ENCODE measurements around the gene CLTB. TPM values are rescaled to one million over a fixed set of nuclear protein-coding genes. Genes with fewer than 3 reads are reported as not detected.
A peak's percentile ranks its signal among the peaks of the same experiment; 100 is the strongest.

Gene CLTB
- polyA plus RNA-seq, 3 donors = 63.2 to 87.6 (median 75.2) TPM

DNA sequence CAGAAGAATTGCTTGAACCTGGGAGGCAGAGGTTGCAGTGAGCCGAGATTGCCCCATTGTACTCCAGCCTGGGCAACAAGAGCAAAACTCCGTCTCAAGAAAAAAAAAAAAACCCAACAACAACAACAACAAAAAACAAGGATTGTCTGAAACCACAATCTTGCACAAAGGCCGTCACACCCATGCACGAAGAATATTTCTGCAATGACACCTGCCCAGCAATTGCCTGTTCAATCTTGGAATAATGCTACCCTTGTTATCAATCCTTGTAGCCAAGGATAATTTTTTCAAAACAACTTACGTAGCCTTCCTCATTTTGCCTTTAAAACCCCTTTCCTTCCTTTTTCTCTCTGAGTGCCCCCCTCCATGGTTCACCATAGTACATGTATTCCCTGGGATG is 3.7 kb upstream of the CLTB start:
- Mint-ChIP-seq H3K27ac (no peak overlapping the region), H3K27me3 (ENCODE audit: low read depth in 3 of 3) (peaks cover 2 to 5% (median 2%) of the 10 kb centered on the region in 3 donors), H3K36me3 (no peaks in the 10 kb centered on the region), H3K4me1 (peaks cover 24% of the 10 kb centered on the region), H3K9me3 (peaks cover 0 to 14% (median 8%) of the 10 kb centered on the region in 7 donors), H3K4me3 (no peak overlapping the region)
- Histone ChIP-seq H3K27ac (ENCODE audit: low read depth in 1 of 2, low read length in 2 of 2) (no peak overlapping the region), H3K36me3 (replicated peaks in 1 of 2; ENCODE audit: control insufficient read depth in 1 of 2, insufficient read depth in 2 of 2, low read length in 2 of 2) (no peaks in the 10 kb centered on the region), H3K27me3 (ENCODE audit: control insufficient read depth in 2 of 2, insufficient read depth in 2 of 2, low read length in 2 of 2) (no peaks in the 10 kb centered on the region), H3K4me1 (ENCODE audit: control insufficient read depth in 1 of 2, insufficient read depth in 2 of 2, low read length in 2 of 2) (peaks cover 19 to 22% of the 10 kb centered on the region in 2 donors), H2AFZ (ENCODE audit: insufficient read depth, low read depth, low read length, poor library complexity, severe bottlenecking) (no peak overlapping the region), H3K9me3 (replicated peaks in 1 of 2; ENCODE audit: control insufficient read depth in 1 of 2, insufficient read depth in 1 of 2, low read length in 2 of 2) (no peaks in the 10 kb centered on the region), H3K4me3 (replicated peaks in 1 of 3; ENCODE audit: low read depth in 2 of 3, low read length in 3 of 3) (no peak overlapping the region), H3K9ac (ENCODE audit: insufficient read depth, low read length, poor library complexity, severe bottlenecking) (no peak overlapping the region), H3K79me2 (ENCODE audit: insufficient read depth, low read length) (peaks cover 11% of the 10 kb centered on the region), H3K4me2 (replicated peaks; ENCODE audit: extremely low read depth, low read length, poor library complexity, severe bottlenecking) (no peak overlapping the region), H4K20me1 (ENCODE audit: insufficient read depth, low read length) (no peaks in the 10 kb centered on the region)
- TF ChIP-seq, protein P1, sequence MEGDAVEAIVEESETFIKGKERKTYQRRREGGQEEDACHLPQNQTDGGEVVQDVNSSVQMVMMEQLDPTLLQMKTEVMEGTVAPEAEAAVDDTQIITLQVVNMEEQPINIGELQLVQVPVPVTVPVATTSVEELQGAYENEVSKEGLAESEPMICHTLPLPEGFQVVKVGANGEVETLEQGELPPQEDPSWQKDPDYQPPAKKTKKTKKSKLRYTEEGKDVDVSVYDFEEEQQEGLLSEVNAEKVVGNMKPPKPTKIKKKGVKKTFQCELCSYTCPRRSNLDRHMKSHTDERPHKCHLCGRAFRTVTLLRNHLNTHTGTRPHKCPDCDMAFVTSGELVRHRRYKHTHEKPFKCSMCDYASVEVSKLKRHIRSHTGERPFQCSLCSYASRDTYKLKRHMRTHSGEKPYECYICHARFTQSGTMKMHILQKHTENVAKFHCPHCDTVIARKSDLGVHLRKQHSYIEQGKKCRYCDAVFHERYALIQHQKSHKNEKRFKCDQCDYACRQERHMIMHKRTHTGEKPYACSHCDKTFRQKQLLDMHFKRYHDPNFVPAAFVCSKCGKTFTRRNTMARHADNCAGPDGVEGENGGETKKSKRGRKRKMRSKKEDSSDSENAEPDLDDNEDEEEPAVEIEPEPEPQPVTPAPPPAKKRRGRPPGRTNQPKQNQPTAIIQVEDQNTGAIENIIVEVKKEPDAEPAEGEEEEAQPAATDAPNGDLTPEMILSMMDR (IDR thresholded peaks at IDR 0.05) = no peak
- no peak for DNase-seq
- 68% methylated on average over 5 of the region's 5 CpGs for WGBS (ENCODE audit: insufficient coverage)
- intact Hi-C loops (cut with micrococcal nuclease) = no loop called here

DNA sequence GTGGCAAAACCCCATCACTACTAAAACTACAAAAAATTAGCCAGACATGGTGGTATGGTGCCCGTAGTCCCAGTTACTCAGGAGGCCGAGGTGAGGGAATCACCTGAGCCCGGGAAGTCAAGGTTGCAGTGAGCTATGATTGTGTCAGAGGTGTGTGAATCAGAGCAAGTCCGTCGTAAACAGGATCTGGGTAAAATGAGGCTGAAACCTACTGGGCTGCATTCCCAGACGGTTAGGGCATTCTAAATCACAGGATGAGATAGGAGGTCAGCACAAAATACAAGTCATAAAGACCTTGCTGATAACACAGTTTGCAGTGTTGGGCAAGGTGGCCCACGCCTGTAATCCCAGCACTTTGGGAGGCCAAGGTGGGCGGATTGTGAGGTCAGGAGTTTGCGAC is 1.9 kb upstream of the CLTB start:
- no peaks in the 10 kb centered on the region for H3K36me3 ChIP-seq (replicated peaks in 1 of 2; ENCODE audit: control insufficient read depth in 1 of 2, insufficient read depth in 2 of 2, low read length in 2 of 2)
- TF ChIP-seq, protein P1 (IDR thresholded peaks at IDR 0.05) = no peak
- Mint-ChIP-seq H3K4me3 (no peak overlapping the region), H3K36me3 (peaks cover 0 to 4% of the 10 kb centered on the region in 2 donors), H3K9me3 (peaks cover 0 to 11% (median 7%) of the 10 kb centered on the region in 7 donors), H3K27me3 (ENCODE audit: low read depth in 3 of 3) (peaks cover 2 to 5% (median 2%) of the 10 kb centered on the region in 3 donors), H3K27ac (peak overlapping the region in 2 of 7 donors; percentile 0 to 42), H3K4me1 (peaks cover 31% of the 10 kb centered on the region)
- H3K9me3 ChIP-seq (replicated peaks in 1 of 2; ENCODE audit: control insufficient read depth in 1 of 2, insufficient read depth in 1 of 2, low read length in 2 of 2) = no peaks in the 10 kb centered on the region
- intact Hi-C loops (cut with micrococcal nuclease) = loop anchor here (5.0 to 10.0 kb wide), 3 partner anchors 117 to 1717 kb away; partner anchors contain the start of genes RMND5B (in 1 of the 2) and RNF44 (in 1 of the 2)
- 88% methylated on average over 3 of the region's 9 CpGs for WGBS (ENCODE audit: insufficient coverage)
- no peaks in the 10 kb centered on the region for H3K27me3 ChIP-seq (ENCODE audit: control insufficient read depth in 2 of 2, insufficient read depth in 2 of 2, low read length in 2 of 2)
- peaks cover 27% of the 10 kb centered on the region for H3K79me2 ChIP-seq (ENCODE audit: insufficient read depth, low read length)
- H2AFZ ChIP-seq (ENCODE audit: insufficient read depth, low read depth, low read length, poor library complexity, severe bottlenecking) = no peak overlapping the region
- DNase-seq = no peak
- H3K9ac ChIP-seq (ENCODE audit: insufficient read depth, low read length, poor library complexity, severe bottlenecking) = no peak overlapping the region
- H3K4me1 ChIP-seq (ENCODE audit: control insufficient read depth in 1 of 2, insufficient read depth in 2 of 2, low read length in 2 of 2) = peaks cover 16 to 23% of the 10 kb centered on the region in 2 donors
- H4K20me1 ChIP-seq (ENCODE audit: insufficient read depth, low read length) = peaks cover 7% of the 10 kb centered on the region
- no peak overlapping the region for H3K4me2 ChIP-seq (replicated peaks; ENCODE audit: extremely low read depth, low read length, poor library complexity, severe bottlenecking)
- no peak overlapping the region for H3K27ac ChIP-seq (ENCODE audit: low read depth in 1 of 2, low read length in 2 of 2)
- no peak overlapping the region for H3K4me3 ChIP-seq (replicated peaks in 1 of 3; ENCODE audit: low read depth in 2 of 3, low read length in 3 of 3)
